ENCODE results near the gene OPHN1.
"Not testable (repeated sequence)": the region's sequence is repeated elsewhere in the genome, so short reads cannot be mapped to it uniquely, and the experiment has no call there.

Gene OPHN1

DNA sequence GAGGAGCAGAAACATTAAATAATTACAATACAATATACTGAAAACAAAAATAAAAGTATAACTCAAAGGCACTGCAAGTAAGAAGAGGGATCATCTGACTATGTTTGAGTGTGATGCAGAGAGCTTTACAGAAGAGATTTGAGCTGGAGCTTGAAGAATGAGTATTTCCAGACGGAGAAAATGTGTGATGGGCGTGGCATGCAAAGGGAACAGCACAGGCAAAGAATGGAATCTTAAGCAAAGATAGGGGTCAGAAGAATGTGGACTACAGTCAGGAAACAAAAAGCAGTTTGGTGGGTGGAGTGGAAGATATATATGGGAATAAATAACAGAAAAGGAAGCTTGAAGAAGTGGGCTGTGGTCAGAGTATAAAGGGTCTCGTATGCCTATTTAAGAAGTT lies 45.5 kb downstream of the OPHN1 start:
- no peak for TF ChIP-seq POU2F2 (IDR thresholded peaks at IDR 0.05; ENCODE audit: low read depth, low read length)
- TF ChIP-seq POLR2A (IDR thresholded peaks at IDR 0.05; ENCODE audit: low read depth, low read length): no peak
- TF ChIP-seq TAF1 (IDR thresholded peaks at IDR 0.05; ENCODE audit: low read depth, low read length): no peak
- TF ChIP-seq SPI1 (IDR thresholded peaks at IDR 0.05; ENCODE audit: low read depth, low read length): no peak
- TF ChIP-seq POLR2AphosphoS5 (IDR thresholded peaks at IDR 0.05; ENCODE audit: low read depth, low read length): no peak
- TF ChIP-seq PAX5 (IDR thresholded peaks at IDR 0.05; ENCODE audit: insufficient read depth, low read length, severe bottlenecking): no peak
- DNase-seq (ENCODE audit: insufficient read length, low spot score) (no peak), FAIRE-seq (no peak)

DNA sequence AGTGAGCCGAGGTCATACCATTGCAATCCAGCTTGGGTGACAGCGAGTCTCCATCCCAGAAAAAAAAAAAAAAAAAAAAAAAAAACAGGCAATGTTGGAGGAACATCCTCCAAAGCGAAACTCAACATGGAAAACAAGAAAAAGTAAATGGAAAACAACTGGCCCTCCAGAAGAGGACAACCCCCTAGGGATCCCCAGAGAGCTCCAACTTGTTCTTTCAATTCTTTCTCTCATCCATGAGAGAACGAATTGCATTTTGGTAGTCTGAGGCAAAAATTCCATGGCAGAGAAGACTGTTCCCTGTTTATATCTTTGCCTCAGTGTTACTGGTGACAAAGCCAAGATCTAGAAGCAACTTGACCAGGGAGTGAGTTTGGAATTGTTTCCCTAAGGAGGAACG lies 49.8 kb downstream of the OPHN1 start:
- FAIRE-seq (no peak), DNase-seq (ENCODE audit: insufficient read length, low spot score) (no peak)
- no peak for TF ChIP-seq POU2F2 (IDR thresholded peaks at IDR 0.05; ENCODE audit: low read depth, low read length)
- no peak for TF ChIP-seq POLR2AphosphoS5 (IDR thresholded peaks at IDR 0.05; ENCODE audit: low read depth, low read length)
- no peak for TF ChIP-seq SPI1 (IDR thresholded peaks at IDR 0.05; ENCODE audit: low read depth, low read length)
- no peak for TF ChIP-seq TAF1 (IDR thresholded peaks at IDR 0.05; ENCODE audit: low read depth, low read length)
- no peak for TF ChIP-seq POLR2A (IDR thresholded peaks at IDR 0.05; ENCODE audit: low read depth, low read length)

DNA sequence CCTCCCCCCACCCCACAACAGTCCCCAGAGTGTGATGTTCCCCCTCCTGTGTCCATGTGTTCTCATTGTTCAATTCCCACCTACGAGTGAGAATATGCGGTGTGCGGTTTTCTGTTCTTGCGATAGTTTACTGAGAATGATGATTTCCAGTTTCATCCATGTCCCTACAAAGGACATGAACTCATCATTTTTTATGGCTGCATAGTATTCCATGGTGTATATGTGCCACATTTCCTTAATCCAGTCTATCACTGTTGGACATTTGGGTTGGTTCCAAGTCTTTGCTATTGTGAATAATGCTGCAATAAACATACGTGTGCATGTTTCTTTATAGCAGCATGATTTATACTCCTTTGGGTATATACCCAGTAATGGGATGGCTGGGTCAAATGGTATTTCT lies 55.7 kb downstream of the OPHN1 start:
- not testable (repeated sequence) for DNase-seq (ENCODE audit: insufficient read length, low spot score); FAIRE-seq

DNA sequence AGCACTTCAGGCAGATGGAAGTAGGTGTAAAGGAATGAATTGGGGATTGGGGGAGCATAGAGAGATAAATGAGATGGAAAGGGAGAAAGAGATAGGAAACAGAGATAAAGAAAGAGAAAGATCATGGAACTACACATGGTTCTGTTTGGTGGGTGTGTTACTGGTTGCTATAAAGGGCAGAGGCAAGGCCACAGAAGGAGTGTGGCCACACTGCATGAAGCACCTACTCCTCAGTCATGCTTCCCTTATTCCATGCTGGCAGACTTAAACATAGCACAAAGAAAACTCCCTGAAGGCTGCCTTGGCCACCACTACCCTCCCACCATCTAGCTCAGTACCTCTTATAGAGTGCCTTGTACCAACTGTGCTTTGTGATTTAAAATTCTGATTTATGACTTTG lies 56.9 kb downstream of the OPHN1 start:
- FAIRE-seq (no peak), DNase-seq (ENCODE audit: insufficient read length, low spot score) (no peak)
- TF ChIP-seq POLR2A (IDR thresholded peaks at IDR 0.05; ENCODE audit: low read depth, low read length): no peak
- TF ChIP-seq POU2F2 (IDR thresholded peaks at IDR 0.05; ENCODE audit: low read depth, low read length): no peak
- no peak for TF ChIP-seq SPI1 (IDR thresholded peaks at IDR 0.05; ENCODE audit: low read depth, low read length)
- no peak for TF ChIP-seq PAX5 (IDR thresholded peaks at IDR 0.05; ENCODE audit: insufficient read depth, low read length, severe bottlenecking)
- TF ChIP-seq POLR2AphosphoS5 (IDR thresholded peaks at IDR 0.05; ENCODE audit: low read depth, low read length): no peak
- TF ChIP-seq TAF1 (IDR thresholded peaks at IDR 0.05; ENCODE audit: low read depth, low read length): no peak

DNA sequence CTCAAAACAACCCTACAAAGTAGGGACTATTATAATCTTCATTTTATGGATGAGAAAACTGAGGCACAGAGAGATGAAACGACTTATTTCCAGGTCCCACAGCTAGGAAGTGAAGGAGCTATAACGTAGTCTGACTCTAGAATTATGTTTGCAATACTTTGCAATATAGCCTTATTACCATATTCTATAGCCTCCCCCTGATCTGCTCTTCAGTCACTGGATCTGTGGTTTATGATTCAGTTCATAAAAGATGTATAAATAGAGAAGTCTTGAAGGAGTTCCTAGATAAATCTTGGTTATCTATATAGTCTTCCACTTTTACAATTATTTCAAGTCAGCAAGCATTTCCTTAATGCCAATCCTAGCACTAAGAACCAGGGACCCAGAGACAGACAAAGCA lies 57.5 kb downstream of the OPHN1 start:
- TF ChIP-seq POLR2A (IDR thresholded peaks at IDR 0.05; ENCODE audit: low read depth, low read length): no peak
- TF ChIP-seq TAF1 (IDR thresholded peaks at IDR 0.05; ENCODE audit: low read depth, low read length): no peak
- no peak for TF ChIP-seq SPI1 (IDR thresholded peaks at IDR 0.05; ENCODE audit: low read depth, low read length)
- TF ChIP-seq POU2F2 (IDR thresholded peaks at IDR 0.05; ENCODE audit: low read depth, low read length): no peak
- TF ChIP-seq POLR2AphosphoS5 (IDR thresholded peaks at IDR 0.05; ENCODE audit: low read depth, low read length): no peak
- no peak for TF ChIP-seq PAX5 (IDR thresholded peaks at IDR 0.05; ENCODE audit: insufficient read depth, low read length, severe bottlenecking)
- no peak for DNase-seq (ENCODE audit: insufficient read length, low spot score)
- FAIRE-seq: no peak

GRCh38 chrX:68372665-68373064 lies 60.6 kb downstream of the OPHN1 start:
- FAIRE-seq: no peak
- no peak for DNase-seq (ENCODE audit: insufficient read length, low spot score)
- no peak for TF ChIP-seq POLR2AphosphoS5 (IDR thresholded peaks at IDR 0.05; ENCODE audit: low read depth, low read length)

GRCh38 chrX:68369559-68369958 lies 63.7 kb downstream of the OPHN1 start:
- no peak for TF ChIP-seq POU2F2 (IDR thresholded peaks at IDR 0.05; ENCODE audit: low read depth, low read length)
- no peak for TF ChIP-seq POLR2A (IDR thresholded peaks at IDR 0.05; ENCODE audit: low read depth, low read length)
- no peak for TF ChIP-seq SPI1 (IDR thresholded peaks at IDR 0.05; ENCODE audit: low read depth, low read length)
- no peak for TF ChIP-seq TAF1 (IDR thresholded peaks at IDR 0.05; ENCODE audit: low read depth, low read length)
- no peak for TF ChIP-seq PAX5 (IDR thresholded peaks at IDR 0.05; ENCODE audit: insufficient read depth, low read length, severe bottlenecking)
- TF ChIP-seq POLR2AphosphoS5 (IDR thresholded peaks at IDR 0.05; ENCODE audit: low read depth, low read length): no peak
- no peak for FAIRE-seq

GRCh38 chrX:68365341-68365740 lies 68.0 kb downstream of the OPHN1 start:
- TF ChIP-seq PAX5 (IDR thresholded peaks at IDR 0.05; ENCODE audit: insufficient read depth, low read length, severe bottlenecking) (no peak), TAF1 (IDR thresholded peaks at IDR 0.05; ENCODE audit: low read depth, low read length) (no peak), POLR2A (IDR thresholded peaks at IDR 0.05; ENCODE audit: low read depth, low read length) (no peak), POU2F2 (IDR thresholded peaks at IDR 0.05; ENCODE audit: low read depth, low read length) (no peak), SPI1 (IDR thresholded peaks at IDR 0.05; ENCODE audit: low read depth, low read length) (no peak), POLR2AphosphoS5 (IDR thresholded peaks at IDR 0.05; ENCODE audit: low read depth, low read length) (no peak)
- FAIRE-seq: no peak

More at GRCh38 chrX:68369559-68369958, 63.7 kb downstream of the OPHN1 start:
- DNase-seq (ENCODE audit: insufficient read length, low spot score): no peak

GRCh38 chrX:68363984-68364383 lies 69.3 kb downstream of the OPHN1 start:
- DNase-seq (ENCODE audit: insufficient read length, low spot score) (no peak), FAIRE-seq (no peak)
- TF ChIP-seq PAX5 (IDR thresholded peaks at IDR 0.05; ENCODE audit: insufficient read depth, low read length, severe bottlenecking): no peak

More at GRCh38 chrX:68365341-68365740, 68.0 kb downstream of the OPHN1 start:
- no peak for DNase-seq (ENCODE audit: insufficient read length, low spot score)

- FAIRE-seq: no peak
- TF ChIP-seq TAF1 (IDR thresholded peaks at IDR 0.05; ENCODE audit: low read depth, low read length) (no peak), SPI1 (IDR thresholded peaks at IDR 0.05; ENCODE audit: low read depth, low read length) (no peak), POU2F2 (IDR thresholded peaks at IDR 0.05; ENCODE audit: low read depth, low read length) (no peak), POLR2AphosphoS5 (IDR thresholded peaks at IDR 0.05; ENCODE audit: low read depth, low read length) (no peak), POLR2A (IDR thresholded peaks at IDR 0.05; ENCODE audit: low read depth, low read length) (no peak), PAX5 (IDR thresholded peaks at IDR 0.05; ENCODE audit: insufficient read depth, low read length, severe bottlenecking) (no peak)
- DNase-seq (ENCODE audit: insufficient read length, low spot score): no peak
These were observed 74.6 kb downstream of the OPHN1 start for GRCh38 chrX:68358679-68359078.

GRCh38 chrX:68355629-68355920 lies 77.7 kb downstream of the OPHN1 start:
- FAIRE-seq: no peak

More at GRCh38 chrX:68355629-68355920, 77.7 kb downstream of the OPHN1 start:
- no peak for TF ChIP-seq PAX5 (IDR thresholded peaks at IDR 0.05; ENCODE audit: insufficient read depth, low read length, severe bottlenecking)
- TF ChIP-seq POU2F2 (IDR thresholded peaks at IDR 0.05; ENCODE audit: low read depth, low read length): no peak
- no peak for TF ChIP-seq TAF1 (IDR thresholded peaks at IDR 0.05; ENCODE audit: low read depth, low read length)
- TF ChIP-seq POLR2A (IDR thresholded peaks at IDR 0.05; ENCODE audit: low read depth, low read length): no peak
- no peak for TF ChIP-seq POLR2AphosphoS5 (IDR thresholded peaks at IDR 0.05; ENCODE audit: low read depth, low read length)
- no peak for TF ChIP-seq SPI1 (IDR thresholded peaks at IDR 0.05; ENCODE audit: low read depth, low read length)
- no peak for DNase-seq (ENCODE audit: insufficient read length, low spot score)
